HepG2 (cell line): ENCODE results near the gene UPB1. TPM values are rescaled to one million over a fixed set of nuclear protein-coding genes. Genes with fewer than 3 reads are reported as not detected.

ENCODE experiments used
- HOMEZ ChIP-seq: IDR thresholded peaks from 2 replicates; pipeline ENCODE4 v1.6.1; 2016; ENCODE audit warnings: low read depth
- NKX3-1 ChIP-seq: sonication (generic); formaldehyde crosslinking; IDR thresholded peaks from 2 replicates; pipeline ENCODE4 v1.5.0; 2020; ENCODE audit warnings: missing genetic modification reagents
- PHB2 ChIP-seq: fragments of 450-650 bp; IDR thresholded peaks from 2 replicates; pipeline ENCODE4 v1.6.1; 2018; ENCODE audit not compliant: partially characterized antibody
- RARA ChIP-seq: IDR thresholded peaks from 2 replicates; pipeline ENCODE4 v1.6.1; 2016; ENCODE audit warnings: missing genetic modification reagents, missing compliant biosample characterization
- ZBTB3 ChIP-seq: sonication (generic); formaldehyde crosslinking; IDR thresholded peaks from 2 replicates; pipeline ENCODE4 v1.4.0; 2020; ENCODE audit warnings: low read depth, mild to moderate bottlenecking, moderate library complexity, missing genetic modification reagents, borderline replicate concordance
- ZNF121 ChIP-seq: sonication (generic); formaldehyde crosslinking; IDR thresholded peaks from 2 replicates; pipeline ENCODE4 v1.5.0; 2020; ENCODE audit warnings: mild to moderate bottlenecking, missing genetic modification reagents
- ZNF235 ChIP-seq: sonication (generic); formaldehyde crosslinking; IDR thresholded peaks from 2 replicates; pipeline ENCODE4 v1.8.1; 2023; ENCODE audit warnings: mild to moderate bottlenecking, missing genetic modification reagents, borderline replicate concordance
- ZNF274 ChIP-seq: sonication (generic); formaldehyde crosslinking; IDR thresholded peaks from 2 replicates; pipeline ENCODE4 v1.5.1; 2020; ENCODE audit warnings: mild to moderate bottlenecking, missing genetic modification reagents
- ZNF33A ChIP-seq: sonication (generic); formaldehyde crosslinking; IDR thresholded peaks from 2 replicates; pipeline ENCODE4 v1.5.1; 2020; ENCODE audit warnings: missing genetic modification reagents, mild to moderate bottlenecking, moderate library complexity, borderline replicate concordance
- ZNF512 ChIP-seq: sonication (generic); formaldehyde crosslinking; IDR thresholded peaks from 2 replicates; pipeline ENCODE4 v1.4.0; 2020; ENCODE audit warnings: mild to moderate bottlenecking, missing genetic modification reagents
- ZNF703 ChIP-seq: sonication (generic); formaldehyde crosslinking; IDR thresholded peaks from 2 replicates; pipeline ENCODE4 v1.5.1; 2020; ENCODE audit warnings: missing genetic modification reagents, mild to moderate bottlenecking, moderate library complexity, borderline replicate concordance
- ZSCAN9 ChIP-seq: IDR thresholded peaks from 2 replicates; pipeline ENCODE4 v1.6.1; 2016; ENCODE audit warnings: borderline replicate concordance
- polyA plus RNA-seq, 8 experiments: library from polyadenylated mRNA; depleted of rRNA in 3 of 8; stranded (reverse) in 7 of 8; unstranded in 1 of 8; fragments of >200 nt; fragmentation: Illumina TruSeq in 4 of 8; extraction: Trizol in 4 of 8; gene quantifications; 2 replicates each; pipeline versions ENCODE4 v1.2.1 to v1.2.3, GENCODE V29; 2011 to 2016; ENCODE audit warnings: low read depth in 4 of 8, missing spikeins in 1 of 8, mixed read lengths in 1 of 8; ENCODE audit not compliant: insufficient read depth in 1 of 8
- total RNA-seq, 5 experiments: library from RNA; depleted of rRNA; stranded (reverse); fragments of >200 nt; fragmentation: Illumina TruSeq; extraction: Trizol; gene quantifications; 2 replicates each; pipeline ENCODE4 v1.2.3, GENCODE V29; 2016; ENCODE audit warnings: low read depth in 1 of 5
- TF ChIP-seq, protein P1 (sequence below): sonication (generic); formaldehyde crosslinking; IDR thresholded peaks from 2 replicates; pipeline ENCODE4 v1.5.0; 2020; ENCODE audit warnings: mild to moderate bottlenecking, missing genetic modification reagents, borderline replicate concordance
- TF ChIP-seq, protein P2 (sequence below): sonication (generic); formaldehyde crosslinking; conservative IDR thresholded peaks from 2 replicates; pipeline ENCODE4 v1.8.1; 2023; ENCODE audit warnings: missing genetic modification reagents
- TF ChIP-seq, protein P3 (sequence below): sonication (generic); formaldehyde crosslinking; IDR thresholded peaks from 2 replicates; pipeline ENCODE4 v1.5.0; 2020; ENCODE audit warnings: missing genetic modification reagents, mild to moderate bottlenecking, borderline replicate concordance

Gene UPB1
- total and polyA plus RNA-seq, 2 of the 13 experiments (the other 11 are each of a cell fraction or from before 2014, with no cell fraction given), result 0.38 to 1.2 TPM

DNA sequence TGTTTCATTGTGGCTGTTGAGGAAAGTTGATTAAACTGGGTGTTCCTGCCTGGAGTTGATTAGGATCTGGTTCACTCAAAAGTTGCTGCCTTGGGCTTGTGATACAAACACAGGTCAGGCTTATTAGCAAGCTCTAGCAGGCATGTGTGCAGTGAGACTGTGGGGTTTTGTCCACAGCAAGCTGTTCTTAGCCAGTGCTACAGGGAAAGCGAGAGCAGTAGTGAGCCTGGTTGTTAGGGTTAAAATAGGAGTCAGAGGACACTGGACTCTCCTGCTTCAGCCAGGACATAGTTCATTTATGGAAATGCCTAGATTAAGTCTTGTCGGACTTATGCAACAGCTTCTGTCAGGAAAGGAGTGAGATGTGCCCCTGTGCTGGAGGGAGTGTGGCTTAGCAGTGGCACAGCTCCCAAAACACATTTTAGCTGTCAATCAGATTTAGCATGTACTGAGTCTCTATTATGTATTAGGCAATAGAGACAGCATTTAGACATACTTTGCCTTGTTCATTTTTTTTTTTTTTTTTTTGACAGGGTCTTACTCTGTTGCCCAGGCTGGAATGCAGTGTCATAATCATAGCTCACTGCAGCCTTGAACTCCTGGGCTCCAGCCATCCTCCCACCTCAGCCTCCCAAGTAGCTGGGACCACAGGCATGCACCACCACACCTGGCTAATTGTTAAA is 69.4 kb downstream of the UPB1 start (continued):
- TF ChIP-seq, protein P1, sequence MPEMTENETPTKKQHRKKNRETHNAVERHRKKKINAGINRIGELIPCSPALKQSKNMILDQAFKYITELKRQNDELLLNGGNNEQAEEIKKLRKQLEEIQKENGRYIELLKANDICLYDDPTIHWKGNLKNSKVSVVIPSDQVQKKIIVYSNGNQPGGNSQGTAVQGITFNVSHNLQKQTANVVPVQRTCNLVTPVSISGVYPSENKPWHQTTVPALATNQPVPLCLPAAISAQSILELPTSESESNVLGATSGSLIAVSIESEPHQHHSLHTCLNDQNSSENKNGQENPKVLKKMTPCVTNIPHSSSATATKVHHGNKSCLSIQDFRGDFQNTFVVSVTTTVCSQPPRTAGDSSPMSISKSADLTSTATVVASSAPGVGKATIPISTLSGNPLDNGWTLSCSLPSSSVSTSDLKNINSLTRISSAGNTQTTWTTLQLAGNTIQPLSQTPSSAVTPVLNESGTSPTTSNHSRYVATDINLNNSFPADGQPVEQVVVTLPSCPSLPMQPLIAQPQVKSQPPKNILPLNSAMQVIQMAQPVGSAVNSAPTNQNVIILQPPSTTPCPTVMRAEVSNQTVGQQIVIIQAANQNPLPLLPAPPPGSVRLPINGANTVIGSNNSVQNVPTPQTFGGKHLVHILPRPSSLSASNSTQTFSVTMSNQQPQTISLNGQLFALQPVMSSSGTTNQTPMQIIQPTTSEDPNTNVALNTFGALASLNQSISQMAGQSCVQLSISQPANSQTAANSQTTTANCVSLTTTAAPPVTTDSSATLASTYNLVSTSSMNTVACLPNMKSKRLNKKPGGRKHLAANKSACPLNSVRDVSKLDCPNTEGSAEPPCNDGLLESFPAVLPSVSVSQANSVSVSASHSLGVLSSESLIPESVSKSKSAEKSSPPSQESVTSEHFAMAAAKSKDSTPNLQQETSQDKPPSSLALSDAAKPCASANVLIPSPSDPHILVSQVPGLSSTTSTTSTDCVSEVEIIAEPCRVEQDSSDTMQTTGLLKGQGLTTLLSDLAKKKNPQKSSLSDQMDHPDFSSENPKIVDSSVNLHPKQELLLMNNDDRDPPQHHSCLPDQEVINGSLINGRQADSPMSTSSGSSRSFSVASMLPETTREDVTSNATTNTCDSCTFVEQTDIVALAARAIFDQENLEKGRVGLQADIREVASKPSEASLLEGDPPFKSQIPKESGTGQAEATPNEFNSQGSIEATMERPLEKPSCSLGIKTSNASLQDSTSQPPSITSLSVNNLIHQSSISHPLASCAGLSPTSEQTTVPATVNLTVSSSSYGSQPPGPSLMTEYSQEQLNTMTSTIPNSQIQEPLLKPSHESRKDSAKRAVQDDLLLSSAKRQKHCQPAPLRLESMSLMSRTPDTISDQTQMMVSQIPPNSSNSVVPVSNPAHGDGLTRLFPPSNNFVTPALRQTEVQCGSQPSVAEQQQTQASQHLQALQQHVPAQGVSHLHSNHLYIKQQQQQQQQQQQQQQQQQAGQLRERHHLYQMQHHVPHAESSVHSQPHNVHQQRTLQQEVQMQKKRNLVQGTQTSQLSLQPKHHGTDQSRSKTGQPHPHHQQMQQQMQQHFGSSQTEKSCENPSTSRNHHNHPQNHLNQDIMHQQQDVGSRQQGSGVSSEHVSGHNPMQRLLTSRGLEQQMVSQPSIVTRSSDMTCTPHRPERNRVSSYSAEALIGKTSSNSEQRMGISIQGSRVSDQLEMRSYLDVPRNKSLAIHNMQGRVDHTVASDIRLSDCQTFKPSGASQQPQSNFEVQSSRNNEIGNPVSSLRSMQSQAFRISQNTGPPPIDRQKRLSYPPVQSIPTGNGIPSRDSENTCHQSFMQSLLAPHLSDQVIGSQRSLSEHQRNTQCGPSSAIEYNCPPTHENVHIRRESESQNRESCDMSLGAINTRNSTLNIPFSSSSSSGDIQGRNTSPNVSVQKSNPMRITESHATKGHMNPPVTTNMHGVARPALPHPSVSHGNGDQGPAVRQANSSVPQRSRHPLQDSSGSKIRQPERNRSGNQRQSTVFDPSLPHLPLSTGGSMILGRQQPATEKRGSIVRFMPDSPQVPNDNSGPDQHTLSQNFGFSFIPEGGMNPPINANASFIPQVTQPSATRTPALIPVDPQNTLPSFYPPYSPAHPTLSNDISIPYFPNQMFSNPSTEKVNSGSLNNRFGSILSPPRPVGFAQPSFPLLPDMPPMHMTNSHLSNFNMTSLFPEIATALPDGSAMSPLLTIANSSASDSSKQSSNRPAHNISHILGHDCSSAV (CRISPR knock-in tag), result no peak
- TF ChIP-seq PHB2 (no peak), ZNF235 (no peak), ZNF512 (no peak), ZNF274 (CRISPR knock-in tag) (no peak), ZNF33A (CRISPR knock-in tag) (no peak), RARA (CRISPR knock-in tag) (peak; percentile 35; the same call in 1 of the 2 replicates), ZNF121 (CRISPR knock-in tag) (peak; percentile 97), ZBTB3 (CRISPR knock-in tag) (no peak), HOMEZ (CRISPR knock-in tag) (peak; percentile 27; the same call in 1 of the 2 replicates), ZSCAN9 (CRISPR knock-in tag) (no peak), ZNF703 (CRISPR knock-in tag) (no peak), NKX3-1 (no peak)
- TF ChIP-seq, protein P2, sequence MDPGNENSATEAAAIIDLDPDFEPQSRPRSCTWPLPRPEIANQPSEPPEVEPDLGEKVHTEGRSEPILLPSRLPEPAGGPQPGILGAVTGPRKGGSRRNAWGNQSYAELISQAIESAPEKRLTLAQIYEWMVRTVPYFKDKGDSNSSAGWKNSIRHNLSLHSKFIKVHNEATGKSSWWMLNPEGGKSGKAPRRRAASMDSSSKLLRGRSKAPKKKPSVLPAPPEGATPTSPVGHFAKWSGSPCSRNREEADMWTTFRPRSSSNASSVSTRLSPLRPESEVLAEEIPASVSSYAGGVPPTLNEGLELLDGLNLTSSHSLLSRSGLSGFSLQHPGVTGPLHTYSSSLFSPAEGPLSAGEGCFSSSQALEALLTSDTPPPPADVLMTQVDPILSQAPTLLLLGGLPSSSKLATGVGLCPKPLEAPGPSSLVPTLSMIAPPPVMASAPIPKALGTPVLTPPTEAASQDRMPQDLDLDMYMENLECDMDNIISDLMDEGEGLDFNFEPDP, result no peak
- TF ChIP-seq, protein P3, sequence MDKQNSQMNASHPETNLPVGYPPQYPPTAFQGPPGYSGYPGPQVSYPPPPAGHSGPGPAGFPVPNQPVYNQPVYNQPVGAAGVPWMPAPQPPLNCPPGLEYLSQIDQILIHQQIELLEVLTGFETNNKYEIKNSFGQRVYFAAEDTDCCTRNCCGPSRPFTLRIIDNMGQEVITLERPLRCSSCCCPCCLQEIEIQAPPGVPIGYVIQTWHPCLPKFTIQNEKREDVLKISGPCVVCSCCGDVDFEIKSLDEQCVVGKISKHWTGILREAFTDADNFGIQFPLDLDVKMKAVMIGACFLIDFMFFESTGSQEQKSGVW, result no peak
